DMS 273 (cell line): ENCODE data around the gene NKPD1.
A peak's percentile ranks its signal among the peaks of the same experiment; 100 is the strongest.

ENCODE experiments used
- DNase-seq: peaks from one replicate; lab custom pipeline; 2025; ENCODE audit not compliant: unreplicated experiment; lab: John Stamatoyannopoulos, UW

Gene NKPD1

DNA sequence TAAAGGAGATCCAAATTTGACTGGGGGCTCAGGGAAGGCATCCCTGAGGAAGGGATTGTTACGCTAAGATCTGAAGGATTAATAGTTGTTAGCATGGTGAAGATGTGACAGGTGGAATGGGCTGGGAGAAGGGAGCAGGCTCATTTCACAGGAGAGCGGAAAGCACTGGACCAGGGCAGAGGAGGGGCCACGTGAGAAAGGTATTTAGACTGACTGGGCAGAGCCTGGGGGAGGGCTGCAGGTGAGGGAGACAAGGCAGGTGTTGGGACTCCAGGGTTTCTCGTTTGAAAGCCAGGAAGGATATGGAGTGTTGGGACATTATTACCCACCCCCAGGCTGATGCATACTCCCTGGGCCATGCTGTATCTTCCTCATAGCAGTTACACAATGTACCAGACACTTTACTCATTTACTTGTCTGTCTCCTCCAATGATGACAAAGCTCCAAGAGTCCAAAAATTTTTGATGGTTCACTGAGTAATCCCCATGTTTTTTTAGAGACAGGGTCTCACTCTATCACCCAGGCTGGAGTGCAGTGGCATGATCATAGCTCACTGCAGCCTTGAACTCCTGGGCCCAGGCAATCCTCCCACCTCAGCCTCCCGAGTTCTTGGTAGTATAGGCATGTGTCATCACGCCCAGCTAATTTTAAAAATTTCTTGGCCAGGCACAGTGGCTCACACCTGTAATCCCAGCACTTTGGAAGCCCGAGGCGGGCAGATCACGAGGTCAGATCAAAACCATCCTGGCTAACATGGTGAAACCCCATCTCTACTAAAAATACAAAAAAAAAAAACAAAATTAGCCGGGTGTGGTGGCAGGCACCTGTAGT lies 14.9 kb upstream of the NKPD1 start:
- DNase-seq, result no peak

GRCh38 chr19:45173816-45174215 lies 13.0 kb upstream of the NKPD1 start:
- DNase-seq, result no peak

DNA sequence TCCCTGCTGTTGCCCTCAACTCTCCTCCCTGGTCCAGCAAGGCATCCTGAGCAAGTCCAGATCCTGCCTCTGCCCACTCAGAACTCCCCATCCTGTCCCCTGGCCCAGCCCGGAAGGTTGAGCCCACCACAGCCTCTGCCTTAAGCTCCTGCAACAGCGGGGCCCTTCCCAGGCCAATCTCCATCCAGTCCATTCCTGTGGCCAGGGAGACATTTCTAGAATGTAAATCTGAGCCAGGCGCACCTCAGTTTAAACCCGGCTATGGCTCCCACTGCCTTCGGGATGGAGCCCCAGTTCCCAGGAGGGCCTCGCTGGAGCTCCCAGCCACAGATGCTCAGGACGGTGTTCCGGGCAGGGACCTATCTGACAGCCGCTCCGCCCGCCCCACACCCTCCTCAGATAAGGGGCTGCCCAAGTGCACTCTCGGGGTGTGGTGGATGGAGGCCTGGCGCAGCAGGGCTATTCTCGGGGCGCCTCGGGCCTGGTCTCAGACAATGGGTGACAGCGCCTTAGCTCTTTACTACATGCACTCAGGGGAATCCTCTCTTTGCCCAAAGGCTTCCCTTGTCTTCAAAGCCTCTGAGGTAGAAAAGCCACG lies 11.9 kb upstream of the NKPD1 start:
- DNase-seq, result no peak

GRCh38 chr19:45172173-45172572 lies 11.4 kb upstream of the NKPD1 start:
- no peak for DNase-seq

DNA sequence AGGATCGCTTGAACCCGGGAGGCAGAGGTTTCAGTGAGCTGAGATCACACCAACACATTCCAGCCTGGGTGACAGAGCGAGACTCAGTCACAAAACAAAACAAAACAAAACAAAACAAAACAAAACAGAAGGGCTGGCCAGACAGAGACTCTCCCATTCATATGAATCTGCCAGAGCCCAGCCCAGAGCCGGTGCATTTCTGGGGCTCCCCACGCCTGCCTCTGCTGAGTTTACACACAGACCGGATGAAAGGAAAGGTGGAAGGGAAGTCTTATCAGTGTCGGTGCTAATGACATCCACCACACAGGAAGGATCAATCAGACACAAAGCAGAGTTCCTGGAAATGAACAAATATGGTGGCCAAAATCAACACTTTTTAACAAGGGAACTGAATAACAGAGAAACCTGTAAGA lies 10.4 kb upstream of the NKPD1 start:
- no peak for DNase-seq

GRCh38 chr19:45170146-45171106 lies 9.6 kb upstream of the NKPD1 start:
- no peak for DNase-seq

DNA sequence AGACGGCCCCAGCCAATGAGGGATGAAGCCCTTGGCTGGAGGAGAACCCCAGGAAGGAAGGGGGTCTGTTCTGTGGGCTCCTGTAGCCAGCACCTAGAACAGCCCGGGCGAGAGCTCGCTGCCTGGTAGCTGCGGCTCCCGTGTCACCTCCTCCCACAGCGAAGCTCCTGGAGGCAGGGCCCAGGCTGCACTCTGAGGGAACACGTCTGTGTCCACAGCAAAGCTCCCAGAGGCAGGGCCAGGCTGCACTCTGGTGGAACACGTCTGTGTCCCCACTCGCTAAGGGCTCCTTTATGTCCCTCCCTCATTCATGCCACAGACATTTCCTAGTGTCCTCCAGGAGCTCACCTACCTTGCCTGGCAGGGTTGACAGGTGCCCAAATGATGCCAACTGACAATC lies 8.8 kb upstream of the NKPD1 start:
- DNase-seq, result no peak

DNA sequence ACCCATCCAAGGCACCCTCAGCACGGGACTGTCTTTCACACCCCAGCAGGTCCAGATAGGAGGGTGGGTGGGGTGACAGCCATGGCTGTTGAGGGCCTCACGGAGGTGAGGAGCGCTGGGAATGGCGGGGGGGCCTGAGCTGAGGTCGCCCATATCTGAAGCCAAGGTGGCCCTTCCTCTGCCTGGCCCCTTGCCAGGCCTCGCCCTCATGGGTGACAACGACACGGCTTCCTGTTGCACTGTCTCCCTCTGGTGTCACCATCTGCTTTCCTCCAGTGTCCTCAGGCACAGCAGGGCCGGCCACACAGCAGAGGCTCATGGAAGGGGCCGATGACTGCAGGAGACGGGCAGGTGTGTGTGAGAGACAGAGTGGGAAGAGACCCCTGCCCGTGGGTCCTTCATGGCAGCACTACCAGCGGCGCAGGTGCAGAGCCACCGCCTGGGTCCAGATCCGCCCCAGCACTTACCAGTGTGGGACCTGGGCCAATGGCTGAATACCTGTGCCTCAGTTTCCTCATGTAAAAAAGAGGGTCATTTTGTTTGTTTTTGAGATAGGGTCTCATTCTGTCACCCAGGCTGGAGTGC lies 8.1 kb upstream of the NKPD1 start:
- DNase-seq, result no peak

GRCh38 chr19:45166723-45167252 lies 6.0 kb upstream of the NKPD1 start:
- peak; percentile 38 for DNase-seq

DNA sequence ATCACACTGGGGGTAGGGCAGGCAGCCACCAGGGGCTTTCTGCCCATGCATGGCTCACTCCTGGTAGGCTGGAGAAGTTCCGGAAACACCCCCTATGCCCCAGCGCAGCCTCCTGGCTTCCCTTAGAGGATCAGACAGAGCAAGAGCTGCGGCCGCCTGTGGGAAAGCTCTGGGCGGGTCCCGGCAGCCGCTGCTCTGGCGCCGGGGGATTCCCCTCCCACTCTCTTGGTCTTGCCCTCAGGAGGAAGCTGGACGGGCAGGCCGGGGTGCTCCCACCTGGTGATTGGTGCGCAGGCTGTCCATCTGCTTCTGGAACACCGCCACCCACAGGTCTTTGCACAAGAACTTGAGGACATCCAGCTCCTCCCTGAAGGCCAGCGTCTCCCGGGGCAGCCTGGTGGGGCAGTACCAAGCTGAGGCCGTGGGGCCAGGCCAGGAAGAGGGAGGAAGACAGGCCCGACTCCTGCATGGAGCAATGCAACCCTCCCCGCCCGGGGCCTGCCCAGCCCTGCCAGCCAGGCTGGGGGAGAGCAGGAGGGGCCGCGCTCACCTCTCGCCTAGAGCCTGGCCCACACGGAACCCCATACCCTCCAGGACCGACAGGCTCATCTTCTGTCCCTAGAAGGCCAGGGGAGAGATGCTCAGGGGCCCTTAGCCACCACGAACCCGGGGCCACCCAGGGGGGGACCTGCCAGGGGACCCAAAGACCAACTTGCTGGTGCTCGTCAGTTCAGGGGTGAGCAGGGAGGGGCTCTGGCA lies 4.0 kb upstream of the NKPD1 start:
- DNase-seq, result peak; percentile 54

DNA sequence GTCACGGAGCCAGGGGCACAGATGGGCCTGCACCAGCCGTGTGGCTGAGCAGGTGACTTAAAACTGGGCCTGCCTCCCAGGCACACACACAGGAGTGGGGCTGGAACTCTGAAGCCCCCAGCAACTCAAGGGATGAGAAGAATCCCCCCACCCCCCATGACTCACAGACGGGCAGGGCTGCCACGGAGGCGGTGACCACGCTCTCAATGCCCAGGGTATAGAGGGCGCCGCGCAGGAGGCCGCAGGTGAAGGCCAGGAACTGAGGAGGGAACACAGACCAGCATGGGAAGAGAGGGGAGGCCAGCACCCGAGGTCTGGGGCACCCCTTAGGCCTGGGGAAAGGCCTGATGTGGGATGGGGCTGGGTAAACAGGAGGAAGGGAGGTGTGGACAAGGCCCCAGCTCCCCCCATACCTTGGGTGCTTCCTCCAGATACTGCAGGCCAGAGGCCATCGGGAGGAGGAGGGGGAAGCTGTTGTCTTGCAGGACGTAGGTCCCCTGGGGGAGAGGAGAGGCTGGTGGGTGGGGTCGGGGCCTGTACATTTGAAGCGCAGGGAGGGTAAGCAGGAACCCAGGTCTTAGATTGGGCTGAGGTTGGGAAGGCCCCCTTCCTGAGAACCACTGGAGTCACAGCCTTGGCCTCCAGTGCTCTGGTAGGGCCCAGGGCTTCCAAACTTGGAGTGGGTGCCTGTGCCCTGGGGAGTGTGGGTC lies 3.1 kb upstream of the NKPD1 start:
- DNase-seq, result no peak

GRCh38 chr19:45163156-45163555 lies 2.4 kb upstream of the NKPD1 start:
- no peak for DNase-seq

- peak; percentile 33 for DNase-seq
Observed at GRCh38 chr19:45162608-45163143, 1.9 kb upstream of the NKPD1 start.

- DNase-seq, result peak; percentile 38
Observed at GRCh38 chr19:45161738-45162607, 1.2 kb upstream of the NKPD1 start.

GRCh38 chr19:45159971-45160324 lies 834 bp downstream of the NKPD1 start:
- no peak for DNase-seq

GRCh38 chr19:45159210-45159970 lies 1.4 kb downstream of the NKPD1 start:
- DNase-seq, result no peak

- DNase-seq, result no peak
Observed at GRCh38 chr19:45158503-45159209, 2.1 kb downstream of the NKPD1 start.
